ES-I3 (cell line): ENCODE measurements around the gene OPN3.

ENCODE experiments used
- H3K36me3 ChIP-seq: 2 replicates; pipeline ENCODE4 v1.6.1; 2013; ENCODE audit warnings: mild to moderate bottlenecking, low read length, control low read depth, moderate library complexity; ENCODE audit not compliant: insufficient read depth
- H3K4me1 ChIP-seq: 2 replicates; pipeline ENCODE4 v1.6.1; 2013; ENCODE audit warnings: mild to moderate bottlenecking, control low read depth, low read length; ENCODE audit not compliant: insufficient read depth
- H3K9ac ChIP-seq: 2 replicates; pipeline ENCODE4 v1.6.1; 2013; ENCODE audit warnings: low read depth, mild to moderate bottlenecking, low read length, moderate library complexity
- H3K9me3 ChIP-seq: 2 replicates; pipeline ENCODE4 v1.6.1; 2013; ENCODE audit warnings: mild to moderate bottlenecking, low read length, moderate library complexity; ENCODE audit not compliant: control insufficient read depth, insufficient read depth

Gene OPN3

GRCh38 chr1:241617426-241617825 lies 22.7 kb downstream of the OPN3 start:
- H3K36me3 ChIP-seq, result no peaks in the 10 kb centered on the region
- H3K9ac ChIP-seq, result no peak overlapping the region
- H3K4me1 ChIP-seq, result no peaks in the 10 kb centered on the region
- no peaks in the 10 kb centered on the region for H3K9me3 ChIP-seq

GRCh38 chr1:241615043-241615974 lies 24.9 kb downstream of the OPN3 start:
- Histone ChIP-seq H3K9ac (no peak overlapping the region), H3K9me3 (no peaks in the 10 kb centered on the region), H3K36me3 (no peaks in the 10 kb centered on the region), H3K4me1 (peaks cover 5% of the 10 kb centered on the region; the same call in 1 of the 2 replicates)

- Histone ChIP-seq H3K4me1 (peaks cover 5% of the 10 kb centered on the region; the same call in 1 of the 2 replicates), H3K36me3 (no peaks in the 10 kb centered on the region), H3K9me3 (no peaks in the 10 kb centered on the region), H3K9ac (no peak overlapping the region)
Observed at GRCh38 chr1:241614572-241614971, 25.6 kb downstream of the OPN3 start.

- H3K36me3 ChIP-seq, result no peaks in the 10 kb centered on the region
- H3K4me1 ChIP-seq, result peaks cover 5% of the 10 kb centered on the region; the same call in 1 of the 2 replicates
- H3K9ac ChIP-seq, result no peak overlapping the region
- H3K9me3 ChIP-seq, result no peaks in the 10 kb centered on the region
Observed at GRCh38 chr1:241614144-241614543, 26.0 kb downstream of the OPN3 start.

GRCh38 chr1:241612533-241613477 lies 27.4 kb downstream of the OPN3 start:
- H3K9ac ChIP-seq, result no peak overlapping the region
- H3K4me1 ChIP-seq, result peaks cover 5% of the 10 kb centered on the region; the same call in 1 of the 2 replicates
- no peaks in the 10 kb centered on the region for H3K9me3 ChIP-seq

GRCh38 chr1:241611736-241612135 lies 28.4 kb downstream of the OPN3 start:
- Histone ChIP-seq H3K4me1 (peaks cover 5% of the 10 kb centered on the region; the same call in 1 of the 2 replicates), H3K9ac (no peak overlapping the region)

More at GRCh38 chr1:241612533-241613477, 27.4 kb downstream of the OPN3 start:
- H3K36me3 ChIP-seq, result no peaks in the 10 kb centered on the region

GRCh38 chr1:241611063-241611462 lies 29.1 kb downstream of the OPN3 start:
- Histone ChIP-seq H3K9ac (no peak overlapping the region), H3K4me1 (peaks cover 5% of the 10 kb centered on the region; the same call in 1 of the 2 replicates), H3K9me3 (no peaks in the 10 kb centered on the region), H3K36me3 (no peaks in the 10 kb centered on the region)

More at GRCh38 chr1:241611736-241612135, 28.4 kb downstream of the OPN3 start:
- Histone ChIP-seq H3K9me3 (no peaks in the 10 kb centered on the region), H3K36me3 (no peaks in the 10 kb centered on the region)

GRCh38 chr1:241610056-241610815 lies 29.9 kb downstream of the OPN3 start:
- Histone ChIP-seq H3K9me3 (no peaks in the 10 kb centered on the region), H3K4me1 (peaks cover 5% of the 10 kb centered on the region; the same call in 1 of the 2 replicates), H3K36me3 (no peaks in the 10 kb centered on the region), H3K9ac (no peak overlapping the region)

GRCh38 chr1:241608379-241609033 lies 31.7 kb downstream of the OPN3 start:
- Histone ChIP-seq H3K36me3 (no peaks in the 10 kb centered on the region), H3K9ac (no peak overlapping the region), H3K9me3 (no peaks in the 10 kb centered on the region), H3K4me1 (peaks cover 5% of the 10 kb centered on the region; the same call in 1 of the 2 replicates)

GRCh38 chr1:241607497-241607896 lies 32.7 kb downstream of the OPN3 start:
- no peaks in the 10 kb centered on the region for H3K36me3 ChIP-seq
- H3K9ac ChIP-seq, result no peak overlapping the region
- H3K9me3 ChIP-seq, result no peaks in the 10 kb centered on the region
- H3K4me1 ChIP-seq, result peaks cover 5% of the 10 kb centered on the region; the same call in 1 of the 2 replicates

GRCh38 chr1:241606544-241606943 lies 33.6 kb downstream of the OPN3 start:
- H3K36me3 ChIP-seq, result no peaks in the 10 kb centered on the region
- no peaks in the 10 kb centered on the region for H3K9me3 ChIP-seq
- H3K4me1 ChIP-seq, result peaks cover 4% of the 10 kb centered on the region; the same call in 1 of the 2 replicates
- H3K9ac ChIP-seq, result no peak overlapping the region

GRCh38 chr1:241605146-241605805 lies 34.9 kb downstream of the OPN3 start:
- Histone ChIP-seq H3K9ac (no peak overlapping the region), H3K36me3 (no peaks in the 10 kb centered on the region), H3K9me3 (no peaks in the 10 kb centered on the region), H3K4me1 (no peaks in the 10 kb centered on the region)

GRCh38 chr1:241603731-241604245 lies 36.4 kb downstream of the OPN3 start:
- H3K9me3 ChIP-seq, result no peaks in the 10 kb centered on the region
- no peaks in the 10 kb centered on the region for H3K4me1 ChIP-seq
- H3K36me3 ChIP-seq, result no peaks in the 10 kb centered on the region
- H3K9ac ChIP-seq, result no peak overlapping the region
